PFSK-1 (cell line): Measurements from ENCODE around the gene DNTT.

Source experiments
- FOXP2 ChIP-seq: optimal IDR thresholded peaks from 2 replicates; pipeline ENCODE3; 2011; ENCODE audit warnings: borderline replicate concordance, control low read depth, inconsistent platforms; ENCODE audit not compliant: insufficient read depth; ENCODE audit errors: extremely low read length, extremely low read depth
- POLR2AphosphoS5 ChIP-seq: IDR thresholded peaks from 2 replicates; pipeline ENCODE4 v1.6.1; 2012; ENCODE audit warnings: low read depth, mild to moderate bottlenecking, control low read depth, low read length, moderate library complexity
- REST ChIP-seq, 2 experiments: IDR thresholded peaks; 2 replicates each; pipeline versions ENCODE4 v1.6.1 to v1.8.0; 2011 to 2012; ENCODE audit warnings: low read depth in 2 of 2, low read length in 2 of 2, control low read depth in 1 of 2, inconsistent platforms in 1 of 2, mild to moderate bottlenecking in 1 of 2, moderate library complexity in 1 of 2; ENCODE audit not compliant: insufficient read depth in 1 of 2
- SIN3A ChIP-seq: IDR thresholded peaks from 2 replicates; pipeline ENCODE4 v1.6.1; 2012; ENCODE audit warnings: mild to moderate bottlenecking, low read length, moderate library complexity, borderline replicate concordance; ENCODE audit not compliant: insufficient read depth
- TAF1 ChIP-seq: IDR thresholded peaks from 2 replicates; pipeline ENCODE4 v1.6.1; 2012; ENCODE audit warnings: low read length, control low read depth, borderline replicate concordance; ENCODE audit not compliant: insufficient read depth

DNTT gene

DNA sequence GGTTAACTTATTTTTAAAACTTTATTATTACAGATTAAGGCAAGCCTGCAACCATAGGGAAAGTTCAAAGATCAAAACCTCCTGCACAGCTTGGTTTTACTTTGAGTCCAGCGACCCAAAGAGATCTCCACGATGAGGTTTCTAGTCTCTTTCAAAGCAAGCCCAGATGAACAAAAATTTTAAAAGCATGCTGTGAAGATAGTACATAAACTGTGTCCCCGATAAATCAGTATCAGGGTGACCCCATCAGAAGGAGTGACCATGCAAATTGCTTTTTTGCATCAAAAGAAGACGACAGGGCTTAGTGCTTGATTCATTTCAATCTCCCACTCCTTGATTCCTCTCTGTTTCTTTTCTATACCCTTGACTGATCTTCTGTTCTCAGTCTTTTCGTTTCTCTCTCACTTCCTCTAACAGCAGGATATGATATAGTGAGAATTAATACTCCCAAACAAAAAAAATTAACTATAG, 16.0 kb upstream of the DNTT start:
- TF ChIP-seq FOXP2, result no peak
- TF ChIP-seq POLR2AphosphoS5, result no peak
- TF ChIP-seq TAF1, result no peak
- no peak for TF ChIP-seq SIN3A
- TF ChIP-seq REST (IDR thresholded peaks at IDR 0.05; ENCODE audit: insufficient read depth in 1 of 2, low read depth in 2 of 2, low read length in 2 of 2), result no peak

- no peak for TF ChIP-seq REST (IDR thresholded peaks at IDR 0.05; ENCODE audit: insufficient read depth in 1 of 2, low read depth in 2 of 2, low read length in 2 of 2)
These were observed 14.9 kb upstream of the DNTT start for GRCh38 chr10:96289218-96289910.

GRCh38 chr10:96290368-96291133, 13.7 kb upstream of the DNTT start:
- TF ChIP-seq SIN3A (no peak), REST (IDR thresholded peaks at IDR 0.05; ENCODE audit: insufficient read depth in 1 of 2, low read depth in 2 of 2, low read length in 2 of 2) (no peak)

DNA sequence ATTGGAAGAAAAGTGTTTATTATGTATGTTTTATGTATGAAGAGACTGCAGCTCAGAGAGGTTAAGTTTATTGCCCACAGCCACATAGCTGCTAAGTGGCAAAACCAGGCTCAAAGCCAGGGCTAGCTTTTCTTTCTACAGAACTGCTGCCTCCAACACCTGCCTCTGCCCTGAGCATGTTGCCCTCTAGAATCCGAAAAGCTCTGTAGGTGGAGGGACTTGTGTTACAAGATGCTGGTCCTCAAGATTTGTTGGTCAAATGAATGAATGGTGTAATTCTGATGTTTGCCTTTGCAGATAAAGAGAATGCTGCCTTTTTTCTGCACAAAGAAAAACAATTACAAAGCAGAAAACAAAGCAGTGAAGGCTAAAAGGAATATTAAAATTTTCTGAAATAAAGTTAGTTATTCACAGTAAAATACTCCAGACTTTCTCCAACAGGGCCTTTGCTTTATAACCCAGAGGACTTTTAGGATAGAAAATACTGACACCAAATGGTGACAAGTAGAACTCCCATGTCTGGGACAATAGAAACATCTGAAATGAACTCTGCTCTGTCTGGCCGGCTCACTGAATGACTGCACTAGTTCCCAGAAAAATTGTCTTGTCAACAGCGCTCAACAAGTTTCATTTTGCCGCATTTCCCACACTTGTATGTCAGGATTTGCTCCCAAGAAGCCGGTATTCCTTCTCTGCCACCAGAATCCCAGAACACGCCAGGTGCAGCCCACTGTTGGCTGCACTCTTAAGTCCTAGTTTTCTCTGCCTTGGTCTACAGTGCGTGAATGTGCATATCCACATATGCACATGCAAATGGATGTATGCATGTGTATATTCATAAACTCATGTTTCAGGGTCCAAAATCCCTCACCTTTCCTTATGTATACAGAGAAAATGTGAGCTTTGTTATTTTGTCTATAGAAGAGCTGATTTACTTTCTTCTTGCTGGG, 11.0 kb upstream of the DNTT start:
- TF ChIP-seq TAF1 (no peak), FOXP2 (no peak), POLR2AphosphoS5 (no peak), REST (IDR thresholded peaks at IDR 0.05; ENCODE audit: insufficient read depth in 1 of 2, low read depth in 2 of 2, low read length in 2 of 2) (no peak), SIN3A (no peak)
